ENCODE measurements around the gene PHF21B. TPM values are rescaled to one million over a fixed set of nuclear protein-coding genes. Genes with fewer than 3 reads are reported as not detected.

Gene PHF21B
- total and polyA plus RNA-seq, 2 experiments from 2014 or later = 20.6 to 149 TPM

GRCh38 chr22:44916281-44917231 is 93.2 kb downstream of the PHF21B start:
- Mint-ChIP-seq H3K4me3 (no peak overlapping the region), H3K9me3 (peaks cover 15% of the 10 kb centered on the region), H3K4me1 (no peaks in the 10 kb centered on the region; the same call in 2 of the 3 replicates), H3K27me3 (ENCODE audit: insufficient read depth, low read depth, poor library complexity) (peaks cover 2% of the 10 kb centered on the region), H3K36me3 (ENCODE audit: low read depth) (peaks cover 51% of the 10 kb centered on the region), H3K27ac (no peak overlapping the region; the same call in 1 of the 2 replicates)
- Histone ChIP-seq H3K27me3 (ENCODE audit: insufficient read depth) (no peaks in the 10 kb centered on the region), H3K79me2 (replicated peaks; ENCODE audit: insufficient read depth) (no peaks in the 10 kb centered on the region), H3K27ac (ENCODE audit: low read depth) (no peak overlapping the region), H3K9me2 (ENCODE audit: insufficient read depth) (no peaks in the 10 kb centered on the region), H3K4me2 (no peak overlapping the region), H4K20me1 (replicated peaks; ENCODE audit: insufficient read depth) (peaks cover 7% of the 10 kb centered on the region), H3K4me3 (no peak overlapping the region), H2AFZ (no peak overlapping the region), H3K36me3 (ENCODE audit: insufficient read depth) (peaks cover 23% of the 10 kb centered on the region), H3K4me1 (ENCODE audit: insufficient read depth) (no peaks in the 10 kb centered on the region), H3F3A (replicated peaks; ENCODE audit: low read depth) (0 out of 2 replicates have a peak, but pooled peaks cover 3% of the 10 kb centered on the region)
- ATAC-seq (no peak), DNase-seq (ENCODE audit: low spot score) (no peak)
- TF ChIP-seq JUNB (IDR thresholded peaks at IDR 0.05; ENCODE audit: unreplicated experiment) (no peak), REST (IDR thresholded peaks at IDR 0.05; ENCODE audit: unreplicated experiment) (no peak), STAT1 (IDR thresholded peaks at IDR 0.05; ENCODE audit: unreplicated experiment) (no peak), ZNF331 (CRISPR knock-in tag; IDR thresholded peaks at IDR 0.05; ENCODE audit: low read depth) (no peak), ETS1 (IDR thresholded peaks at IDR 0.05) (no peak), CREB1 (CRISPR knock-in tag; IDR thresholded peaks at IDR 0.05; ENCODE audit: low read depth) (no peak), POLR2AphosphoS5 (IDR thresholded peaks at IDR 0.05; ENCODE audit: low read depth) (no peak), EZH2 (IDR thresholded peaks at IDR 0.05; ENCODE audit: low read depth, unreplicated experiment) (no peak), NANOG (IDR thresholded peaks at IDR 0.05; ENCODE audit: borderline replicate concordance) (no peak), EZH2phosphoT487 (IDR thresholded peaks at IDR 0.05; ENCODE audit: unreplicated experiment) (no peak), CTCF (conservative IDR thresholded peaks at IDR 0.05; ENCODE audit: low read depth in 2 of 2) (no peak), ZNF114 (CRISPR knock-in tag; IDR thresholded peaks at IDR 0.05) (no peak), ZNF462 (CRISPR knock-in tag; IDR thresholded peaks at IDR 0.05) (no peak)
